Posterior vena cava (tissue), 2 donors: Measurements from ENCODE around the gene GOLGA6L7. TPM values are rescaled to one million over a fixed set of nuclear protein-coding genes. Genes with fewer than 3 reads are reported as not detected.
A peak's percentile ranks its signal among the peaks of the same experiment; 100 is the strongest.
"Not testable (repeated sequence)": the region's sequence is repeated elsewhere in the genome, so short reads cannot be mapped to it uniquely, and the experiment has no call there.

Experiments used
- DNase-seq: peaks from one replicate; pipeline ENCODE4 v3.0.0-alpha.2; 2020; ENCODE audit warnings: low spot score
- intact Hi-C, 2 donors: fragments of 100-400 bp; cut with DNase I; formaldehyde crosslinking; loops; one replicate each; pipeline versions ENCODE4 v1.14.1 to v1.14.2; 2022 to 2023
- long read RNA-seq, 2 donors: library from polyadenylated mRNA; unstranded; transcript quantifications; one replicate each; pipeline ENCODE4 v2.0.0, GENCODE V29; 2020 to 2021
- total RNA-seq, 2 donors: library from RNA; stranded (reverse); fragmentation: NEBNext Ultra II Directional; extraction: Animal tissue kit (Norgen Biotek cat#: 25700); gene quantifications; one replicate each; pipeline ENCODE4 v1.2.1, GENCODE V29; 2021
- donor health status: DM: yes; HTN: yes; CAD: no.
- donor health status: DM: yes; HTN: yes; CAD: no.

GOLGA6L7 gene
- not detected for total RNA-seq
- long read RNA-seq, donor 1: 0 reads
- long read RNA-seq, donor 2: 0 reads

DNA sequence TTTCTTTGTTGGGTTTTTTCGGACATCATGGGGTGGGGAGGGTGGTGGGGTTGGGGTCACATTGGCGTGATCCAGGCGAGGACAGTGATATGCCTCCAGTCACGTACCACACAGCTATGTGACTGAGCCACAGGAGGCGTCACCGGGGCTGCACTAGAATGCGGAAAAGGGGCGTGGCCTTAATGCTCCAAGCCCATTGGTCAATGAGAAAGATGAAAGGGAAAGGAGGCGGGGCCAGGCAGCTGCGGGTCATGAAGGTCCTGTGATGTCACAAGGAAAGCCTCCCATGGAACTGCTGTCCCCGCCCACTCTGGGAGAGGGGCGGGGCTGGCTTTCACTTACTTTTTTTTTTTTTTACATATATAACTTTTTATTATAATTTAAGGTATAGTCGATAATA is at the start of gene GOLGA6L7:
Gene GOLGA6L7, minus strand, starts transcription at position 124 of the 400 bp plus-strand sequence. Its CDS starts 95 bp downstream, at position 29.
- intact Hi-C loops, DNase-seq: not testable (repeated sequence)

- intact Hi-C loops: no loop called here
These were observed 49.6 kb upstream of the GOLGA6L7 start for GRCh38 chr15:28897861-28898585.

DNA sequence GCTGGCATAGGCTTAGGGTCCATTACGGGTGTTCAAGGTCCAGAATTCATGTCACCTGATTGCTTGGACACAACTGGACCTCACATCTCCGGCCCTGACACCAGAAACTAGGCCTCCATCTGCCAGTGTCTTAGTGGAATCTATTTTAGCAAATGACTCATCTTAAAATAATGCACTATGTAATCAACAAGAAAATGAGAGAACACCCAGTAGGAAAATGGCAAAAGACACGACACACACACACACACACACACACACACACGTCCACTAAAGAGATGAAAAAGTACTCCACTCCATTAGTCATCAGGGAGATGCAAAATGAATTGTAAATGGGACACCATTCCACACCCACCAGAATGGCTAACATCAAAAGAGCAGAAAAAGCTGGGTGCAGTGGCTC is 48.5 kb upstream of the GOLGA6L7 start:
- DNase-seq: peak; percentile 35
- intact Hi-C loops: no loop called here

More at GRCh38 chr15:28897861-28898585, 49.6 kb upstream of the GOLGA6L7 start:
- DNase-seq: peak; percentile 42

- peak; percentile 67 for DNase-seq
- intact Hi-C loops: no loop called here
These were observed 47.1 kb upstream of the GOLGA6L7 start for GRCh38 chr15:28895566-28895965.

DNA sequence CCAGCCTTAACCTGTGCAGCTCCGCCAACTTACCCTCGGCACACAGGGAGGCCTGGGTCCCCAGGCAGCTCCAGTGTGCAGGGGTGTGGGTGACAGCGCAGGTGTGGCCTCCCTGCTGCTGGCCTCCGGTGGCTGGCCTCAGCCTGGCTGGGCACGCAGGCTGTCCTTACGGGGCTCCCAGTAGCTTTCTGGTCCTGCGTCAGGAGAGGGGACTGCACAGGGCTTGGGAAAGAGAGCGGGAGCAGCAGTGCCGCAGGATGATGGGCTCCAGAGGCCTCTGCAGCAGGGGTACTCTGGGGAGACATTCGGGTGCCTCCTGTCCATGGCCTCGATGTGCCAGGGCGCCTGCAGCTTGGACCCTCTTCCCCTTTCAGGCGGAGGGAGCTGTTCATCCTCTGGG is 46.7 kb upstream of the GOLGA6L7 start:
- DNase-seq: peak; percentile 55
- intact Hi-C loops: no loop called here

- DNase-seq: peak; percentile 58
- intact Hi-C loops: no loop called here
These were observed 46.2 kb upstream of the GOLGA6L7 start for GRCh38 chr15:28894631-28895030.

GRCh38 chr15:28892789-28893610 is 44.6 kb upstream of the GOLGA6L7 start:
- intact Hi-C loops: no loop called here
- peak; percentile 26 for DNase-seq

- intact Hi-C loops: no loop called here
These were observed 43.1 kb upstream of the GOLGA6L7 start for GRCh38 chr15:28891588-28891987.

DNA sequence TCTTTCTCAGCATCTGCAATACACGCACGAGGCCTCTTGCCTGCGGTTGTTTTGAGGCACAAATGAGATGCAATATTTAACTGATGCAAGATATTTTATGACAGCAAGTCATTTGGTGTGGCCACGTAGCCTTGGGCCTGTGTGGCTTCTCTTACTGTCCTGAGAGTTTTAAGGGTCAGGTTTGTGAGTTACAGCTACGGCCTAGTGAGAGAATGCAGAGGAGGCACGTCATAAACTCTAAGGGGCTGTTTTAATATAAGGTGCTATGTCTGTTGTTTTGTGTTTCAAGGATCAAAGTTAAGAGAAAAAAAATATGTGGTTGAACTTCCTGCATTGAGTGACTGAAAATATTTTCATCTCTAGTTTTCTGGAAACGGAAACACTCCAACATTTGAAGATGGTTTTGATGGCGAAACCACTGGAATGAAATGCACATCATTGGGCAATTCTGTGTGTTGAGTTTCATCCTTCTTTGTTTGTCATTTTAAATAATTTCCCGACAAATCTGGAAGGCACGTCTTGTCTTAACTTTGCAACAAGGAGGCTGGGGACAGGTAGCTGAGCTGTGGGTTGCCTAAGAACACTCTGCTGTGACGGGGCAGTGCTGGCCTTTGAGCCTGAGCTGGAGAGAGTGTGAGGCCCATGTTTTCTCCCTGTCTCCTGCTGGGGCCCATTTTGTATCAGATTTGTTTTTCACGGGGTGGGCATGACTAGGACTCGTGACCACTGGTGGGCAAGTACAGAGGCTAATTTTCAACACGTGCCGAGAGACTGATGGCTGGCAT is 42.5 kb upstream of the GOLGA6L7 start:
- intact Hi-C loops: no loop called here
- no peak for DNase-seq

More at GRCh38 chr15:28891588-28891987, 43.1 kb upstream of the GOLGA6L7 start:
- DNase-seq: no peak

- intact Hi-C loops, DNase-seq: not testable (repeated sequence)
These were observed 41.8 kb upstream of the GOLGA6L7 start for GRCh38 chr15:28890291-28890690.

DNA sequence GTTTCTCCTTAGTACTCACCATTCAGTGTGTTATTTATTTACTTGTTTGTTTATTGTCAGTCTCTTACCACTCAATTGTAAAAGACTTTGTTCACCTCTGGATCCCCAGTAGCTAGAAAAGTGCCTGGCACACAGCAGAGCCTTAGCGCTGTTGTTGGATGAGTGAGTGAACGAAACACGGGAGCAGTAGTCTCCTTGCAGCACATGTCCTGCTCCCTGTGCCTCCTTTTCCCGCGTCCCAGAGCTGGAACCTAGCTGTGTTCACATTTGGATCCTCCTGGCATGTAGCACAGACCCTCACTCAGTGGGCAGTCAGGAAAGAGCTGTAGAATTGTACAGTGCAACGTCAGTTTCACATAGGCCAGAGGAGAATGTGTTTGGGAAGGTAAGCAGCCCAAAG is 41.4 kb upstream of the GOLGA6L7 start:
- intact Hi-C loops, DNase-seq: not testable (repeated sequence)

GRCh38 chr15:28889346-28889745 is 40.9 kb upstream of the GOLGA6L7 start:
- intact Hi-C loops: no loop called here
- no peak for DNase-seq

GRCh38 chr15:28888900-28889299 is 40.5 kb upstream of the GOLGA6L7 start:
- intact Hi-C loops: no loop called here
- DNase-seq: no peak

DNA sequence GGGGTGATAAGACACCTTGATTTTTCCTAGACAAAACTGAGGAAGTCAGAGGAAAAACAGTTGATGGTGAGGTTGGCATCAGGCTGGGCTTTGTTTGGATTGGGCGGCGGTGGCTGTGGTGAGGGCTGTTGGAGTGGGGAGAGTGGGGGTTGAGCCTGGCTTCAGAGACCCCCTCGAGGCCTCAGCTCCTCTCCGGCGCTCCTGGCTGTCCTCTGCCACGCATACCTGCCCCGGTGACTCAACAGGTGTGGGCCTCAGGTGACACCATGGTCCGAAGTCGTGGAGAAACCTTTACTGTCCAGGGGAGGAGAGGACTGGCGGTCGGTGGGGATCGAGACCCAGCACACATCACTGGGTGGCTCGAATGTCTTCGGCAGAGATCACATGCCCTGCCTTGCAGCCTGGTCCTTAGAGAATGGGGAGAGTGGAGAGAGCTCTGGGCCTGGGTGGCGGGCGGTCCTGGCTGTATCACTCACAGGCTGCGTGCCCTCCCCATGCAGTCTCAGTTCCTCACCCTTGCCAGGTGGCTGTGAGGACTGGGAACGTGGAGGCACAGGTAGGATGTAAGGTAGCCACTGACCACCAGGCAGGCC is 40.0 kb upstream of the GOLGA6L7 start:
- DNase-seq: no peak
- intact Hi-C loops: no loop called here

GRCh38 chr15:28887339-28888174 is 39.1 kb upstream of the GOLGA6L7 start:
- DNase-seq: no peak
- intact Hi-C loops: no loop called here

- intact Hi-C loops: no loop called here
- DNase-seq: no peak
These were observed 38.2 kb upstream of the GOLGA6L7 start for GRCh38 chr15:28886431-28887338.

DNA sequence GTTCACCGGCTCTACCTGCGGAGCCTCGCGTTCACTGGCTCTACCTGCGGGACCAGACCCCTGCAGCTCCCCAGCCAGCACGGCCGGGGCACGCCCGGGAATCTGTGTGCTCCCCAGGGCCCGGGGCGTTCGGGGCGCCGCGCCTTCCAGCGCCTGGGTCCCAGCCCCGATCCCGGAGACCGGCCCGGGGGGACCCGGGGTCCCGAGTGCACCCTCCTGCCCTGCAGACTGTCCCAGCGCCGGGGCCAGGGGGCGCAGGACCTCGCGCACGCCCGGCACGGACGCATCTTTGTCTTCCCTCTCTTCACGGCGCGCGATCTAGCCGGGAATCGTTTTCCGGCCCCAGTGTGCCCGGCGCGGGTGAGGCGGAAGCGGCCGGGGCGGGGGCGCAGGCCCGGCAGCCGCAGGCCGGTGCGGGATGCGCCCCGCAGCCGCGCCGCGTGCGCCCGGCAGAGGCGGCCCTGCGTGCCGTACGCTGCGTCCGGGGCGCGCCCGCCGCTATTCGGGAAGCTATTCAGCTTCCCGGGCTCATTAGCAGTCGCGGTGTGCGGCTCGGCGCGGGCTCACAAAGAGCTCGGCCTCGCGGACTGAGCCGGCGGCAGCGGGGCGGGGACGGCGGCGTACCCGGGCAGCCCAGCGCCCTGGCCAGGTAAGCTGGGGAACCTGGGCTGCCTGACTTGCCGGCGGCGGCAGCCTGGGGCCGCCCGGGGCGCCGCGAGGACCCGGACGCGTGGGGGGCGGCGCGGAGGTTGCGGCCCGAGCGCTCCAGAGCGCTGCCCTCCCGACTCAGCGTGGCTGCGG is 37.4 kb upstream of the GOLGA6L7 start, which contains the start of gene APBA2:
Gene APBA2, plus strand, starts transcription at position 345 of the 801 bp plus-strand sequence. CDS start 167,911 bp downstream, outside the sequence.
- intact Hi-C loops: no loop called here
- DNase-seq: no peak
